H1 (cell line): ENCODE results near the gene PRMT9.

Source experiments
- BACH1 ChIP-seq: IDR thresholded peaks from 2 replicates; pipeline ENCODE4 v1.6.1; 2012; ENCODE audit warnings: low read length, improper control_type of control experiment
- CTCF ChIP-seq, 3 experiments: IDR thresholded peaks; 1 replicate in 2 of 3; 2 replicates in 1 of 3; pipeline versions ENCODE4 v1.5.1 to v1.6.1; 2011; ENCODE audit warnings: low read length in 3 of 3, mild to moderate bottlenecking in 3 of 3, inconsistent platforms in 2 of 3, low read depth in 1 of 3, moderate library complexity in 1 of 3; ENCODE audit not compliant: insufficient read depth in 1 of 3; ENCODE audit errors: control extremely low read depth in 1 of 3

- no peak for TF ChIP-seq CTCF (IDR thresholded peaks at IDR 0.05; ENCODE audit: control extremely low read depth in 1 of 3, insufficient read depth in 1 of 3, low read depth in 1 of 3, low read length in 3 of 3)
- no peak for TF ChIP-seq BACH1
Measured at GRCh38 chr4:147616849-147617172, 67.2 kb downstream of the PRMT9 start.
